ENCODE data around the gene COMT.
"Not testable (repeated sequence)": the region's sequence is repeated elsewhere in the genome, so short reads cannot be mapped to it uniquely, and the experiment has no call there.

The COMT gene

DNA sequence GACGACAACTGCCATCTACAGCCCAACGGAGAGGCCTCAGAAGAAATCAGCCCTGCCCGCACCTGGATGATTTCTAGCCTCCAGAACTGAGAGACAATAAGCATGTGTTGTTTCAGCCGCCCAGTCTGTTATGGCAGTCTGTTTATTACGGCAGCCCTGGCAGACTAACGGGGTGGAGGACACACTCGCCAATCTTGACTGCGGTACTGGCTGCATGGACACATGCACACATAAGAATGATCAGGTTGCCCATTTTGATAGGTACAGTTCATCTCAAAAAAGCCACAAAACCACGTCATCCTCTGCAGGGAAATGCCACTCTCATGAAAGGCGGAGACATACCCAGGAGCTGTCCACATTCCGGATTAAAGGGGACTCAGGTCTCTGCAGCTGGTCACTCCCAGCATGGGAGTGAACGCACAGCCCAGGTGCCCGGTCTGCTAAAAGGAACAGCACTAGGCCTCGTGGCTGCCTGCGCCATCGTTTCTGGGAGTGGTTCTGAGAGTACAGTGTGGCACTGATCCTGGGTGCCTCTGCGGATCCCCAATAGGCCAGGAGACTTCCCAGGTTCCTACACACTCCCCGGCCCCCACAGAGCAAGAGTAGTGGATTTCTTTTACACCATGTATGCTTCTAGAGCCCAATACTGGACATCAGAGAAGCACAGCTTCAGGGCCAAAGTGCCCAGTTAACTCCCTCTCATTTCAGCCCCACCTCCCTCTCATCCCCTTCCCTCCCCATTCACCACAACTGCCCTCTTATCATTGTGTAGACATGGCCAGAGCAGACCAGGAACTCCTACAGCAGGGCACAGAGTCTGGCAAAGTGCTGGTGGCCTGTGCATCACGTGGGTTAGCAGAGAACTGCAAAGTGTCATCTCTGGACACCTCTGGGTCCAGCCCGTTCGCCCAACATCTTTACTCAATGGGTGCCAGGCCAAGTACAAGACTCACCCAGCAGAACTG, 11.7 kb upstream of the COMT start:
- no peak for DNase-seq (ENCODE audit: low spot score)

DNA sequence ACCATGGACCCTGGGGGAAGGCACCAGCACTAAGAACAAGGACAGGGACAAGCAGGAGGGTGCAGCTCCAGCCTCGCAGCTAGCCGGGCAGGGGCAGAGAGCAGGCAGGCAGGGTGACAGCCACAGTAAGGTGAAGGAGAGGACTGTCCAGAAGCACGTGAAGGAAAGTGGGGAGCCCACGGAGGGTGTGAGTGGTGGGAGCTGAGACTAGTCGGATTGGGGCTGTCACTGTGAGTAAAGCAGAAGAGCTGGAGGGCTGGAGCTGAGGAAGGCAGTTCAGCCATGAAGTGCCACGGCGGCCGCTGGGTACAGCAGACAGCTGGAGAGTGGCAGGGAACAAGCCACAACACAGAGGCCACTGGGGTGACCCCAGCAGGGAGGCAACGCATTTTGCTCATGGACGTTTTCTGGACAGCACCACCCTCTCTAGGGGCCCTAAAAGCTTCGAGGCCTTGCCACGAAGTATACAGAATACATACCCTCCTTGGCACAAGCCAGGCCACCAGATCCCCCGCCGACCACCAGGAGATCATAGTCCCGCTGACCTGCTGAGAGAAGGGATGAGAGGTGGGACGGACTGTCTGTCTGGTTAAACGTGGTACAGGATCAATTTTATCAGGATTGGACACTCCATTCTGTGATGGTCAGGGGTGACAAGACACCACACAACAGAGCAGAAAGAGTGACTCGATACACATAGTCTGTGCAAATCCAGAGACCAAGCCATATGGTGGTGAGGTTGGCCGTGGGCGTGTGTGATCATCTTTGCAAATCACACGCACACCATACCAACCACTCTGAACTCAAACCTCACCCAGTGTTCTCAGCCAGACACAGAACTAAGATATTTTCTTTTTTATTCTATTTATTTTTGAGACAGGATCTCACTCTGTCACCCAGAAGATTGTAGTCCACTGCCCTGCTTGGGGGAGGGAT, 10.8 kb upstream of the COMT start:
- DNase-seq (ENCODE audit: low spot score): no peak

DNA sequence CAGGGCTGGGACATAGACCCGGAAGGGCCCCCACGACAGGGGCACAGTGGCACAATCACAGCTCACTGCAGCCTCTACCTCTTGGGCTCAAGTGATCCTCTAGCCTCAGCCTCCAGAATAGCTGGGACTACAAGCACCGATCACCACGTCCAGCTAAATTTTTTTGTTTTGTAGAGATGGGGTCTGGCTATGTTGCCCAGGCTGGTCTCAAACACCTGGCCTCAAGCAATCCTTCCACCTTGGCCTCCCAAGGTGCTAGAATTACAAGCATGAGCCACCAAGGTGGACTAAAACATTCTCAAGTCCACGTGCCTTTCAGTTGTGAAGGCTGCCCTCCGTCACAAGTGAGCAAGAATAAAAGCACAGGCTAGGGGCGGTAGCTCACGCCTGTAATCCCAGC, 10.1 kb upstream of the COMT start:
- no peak for DNase-seq (ENCODE audit: low spot score)

DNA sequence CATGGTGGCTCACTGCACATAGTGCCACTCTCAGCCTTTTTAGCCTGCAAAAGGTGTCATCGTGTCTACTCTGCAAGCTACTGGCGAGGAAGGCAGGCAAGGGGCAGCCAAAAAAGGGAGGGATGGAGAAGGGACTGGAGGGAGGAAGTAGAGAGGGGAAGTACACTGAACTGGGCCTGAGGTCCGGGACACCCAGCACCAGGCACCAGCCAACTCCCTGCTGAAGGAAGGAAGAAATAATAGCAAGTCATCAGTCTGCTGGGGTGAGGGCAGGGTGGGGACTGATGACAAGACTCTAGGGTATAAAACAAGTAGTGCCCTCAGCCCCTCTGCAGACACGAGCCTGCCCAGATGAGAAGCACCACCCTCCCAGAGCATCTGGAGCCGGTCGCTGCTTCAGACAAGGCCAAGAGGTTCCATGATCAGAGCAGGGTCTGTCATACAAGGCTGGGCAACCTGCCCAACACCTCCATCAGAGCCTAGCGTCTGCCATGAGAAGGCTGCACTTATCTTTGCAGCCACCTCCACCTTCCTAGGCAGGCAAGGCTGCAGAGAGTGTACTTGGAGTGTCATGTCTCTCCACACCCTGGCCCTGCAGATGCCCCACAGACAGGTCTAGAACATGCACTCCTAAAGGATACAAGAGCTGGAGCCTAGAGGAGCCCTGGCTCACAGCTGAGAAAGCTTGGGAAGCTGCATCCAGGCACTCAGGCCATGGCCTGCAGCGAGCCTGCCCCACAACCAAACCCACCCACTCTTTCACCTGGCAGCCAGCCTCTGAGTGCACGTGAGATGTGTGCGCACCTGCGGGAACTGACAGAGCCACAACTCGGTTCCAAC, 9.0 kb upstream of the COMT start:
- DNase-seq (ENCODE audit: low spot score): no peak

- no peak for DNase-seq (ENCODE audit: low spot score)
These were observed 8.0 kb upstream of the COMT start for GRCh38 chr22:19933341-19934241.

DNA sequence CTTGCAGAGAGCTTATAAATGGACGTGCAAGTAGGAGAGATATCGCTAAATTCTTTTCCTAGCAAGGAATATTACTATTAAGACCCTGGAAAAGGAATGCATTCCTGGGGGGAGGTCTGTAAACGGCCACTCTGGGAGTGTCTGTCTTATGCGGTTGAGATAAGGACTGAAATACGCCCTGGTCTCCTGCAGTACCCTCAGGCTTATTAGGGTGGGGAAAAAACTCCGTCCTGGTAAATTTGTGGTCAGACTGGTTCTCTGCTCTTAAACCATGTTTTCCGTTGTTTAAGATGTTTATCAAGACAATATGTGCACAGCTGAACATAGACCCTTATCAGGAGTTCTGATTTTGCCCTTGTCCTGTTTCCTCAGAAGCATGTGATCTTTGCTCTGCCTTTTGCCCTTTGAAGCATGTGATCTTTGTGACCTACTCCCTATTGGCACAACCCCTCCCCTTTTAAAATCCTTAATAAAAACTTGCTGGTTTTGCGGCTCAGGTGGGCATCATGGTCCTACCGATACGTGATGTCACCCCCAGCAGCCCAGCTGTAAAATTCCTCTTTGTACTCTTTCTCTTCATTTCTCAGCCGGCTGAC, 6.4 kb upstream of the COMT start:
- DNase-seq (ENCODE audit: low spot score): not testable (repeated sequence)

GRCh38 chr22:19936513-19936912, 5.1 kb upstream of the COMT start:
- DNase-seq (ENCODE audit: low spot score): no peak

- DNase-seq (ENCODE audit: low spot score): no peak
These were observed 3.7 kb upstream of the COMT start for GRCh38 chr22:19937616-19938473.

GRCh38 chr22:19940536-19941364, 822 bp upstream of the COMT start:
- no peak for DNase-seq (ENCODE audit: low spot score)

- no peak for DNase-seq (ENCODE audit: low spot score)
These were observed 847 bp downstream of the COMT start for GRCh38 chr22:19942157-19943081.

DNA sequence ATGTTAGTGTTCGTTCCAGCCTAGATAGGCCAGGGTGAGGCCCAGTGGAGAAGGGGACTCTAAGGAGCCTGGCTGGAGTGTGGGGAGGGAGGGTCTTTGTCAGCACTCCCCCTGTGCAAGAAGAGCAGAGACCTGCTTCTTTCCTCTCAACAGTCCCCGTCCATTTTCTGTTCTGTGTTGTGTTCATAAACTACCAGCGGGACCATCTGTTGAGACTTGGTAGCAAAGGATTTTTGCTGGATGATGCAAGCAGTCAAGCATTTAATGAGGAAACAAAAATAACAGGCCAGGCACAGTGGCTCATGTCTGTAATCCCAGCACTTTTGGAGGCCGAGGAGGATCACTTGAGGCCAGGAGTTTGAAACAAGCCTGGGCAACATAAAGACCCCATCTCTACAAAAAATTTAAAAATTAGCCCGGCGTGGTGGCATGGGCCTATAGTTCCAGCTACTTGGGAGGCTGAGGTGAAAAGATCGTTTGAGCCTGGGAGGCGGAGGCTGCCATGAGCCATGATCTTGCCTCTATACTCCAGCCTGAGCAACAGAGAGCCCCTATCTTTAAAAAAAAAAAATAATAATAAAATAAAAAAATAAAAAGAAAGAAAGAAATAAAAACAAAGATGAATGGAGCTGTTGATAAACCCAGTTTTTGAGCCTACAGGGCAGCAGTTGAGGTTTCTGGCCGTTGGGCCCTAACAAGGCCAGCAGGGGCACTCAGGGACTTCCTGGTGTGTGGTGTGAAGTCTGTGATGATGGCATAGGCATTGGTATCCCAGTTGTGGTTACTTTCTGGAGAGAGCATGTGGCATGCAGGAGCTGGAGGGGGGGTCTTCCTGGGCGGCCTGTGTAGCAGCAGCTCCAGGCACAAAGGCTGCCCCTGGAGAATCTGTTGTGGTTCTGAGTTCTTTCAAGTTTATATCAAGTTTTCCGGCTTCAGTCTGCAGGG, 1.8 kb downstream of the COMT start:
- no peak for DNase-seq (ENCODE audit: low spot score)

DNA sequence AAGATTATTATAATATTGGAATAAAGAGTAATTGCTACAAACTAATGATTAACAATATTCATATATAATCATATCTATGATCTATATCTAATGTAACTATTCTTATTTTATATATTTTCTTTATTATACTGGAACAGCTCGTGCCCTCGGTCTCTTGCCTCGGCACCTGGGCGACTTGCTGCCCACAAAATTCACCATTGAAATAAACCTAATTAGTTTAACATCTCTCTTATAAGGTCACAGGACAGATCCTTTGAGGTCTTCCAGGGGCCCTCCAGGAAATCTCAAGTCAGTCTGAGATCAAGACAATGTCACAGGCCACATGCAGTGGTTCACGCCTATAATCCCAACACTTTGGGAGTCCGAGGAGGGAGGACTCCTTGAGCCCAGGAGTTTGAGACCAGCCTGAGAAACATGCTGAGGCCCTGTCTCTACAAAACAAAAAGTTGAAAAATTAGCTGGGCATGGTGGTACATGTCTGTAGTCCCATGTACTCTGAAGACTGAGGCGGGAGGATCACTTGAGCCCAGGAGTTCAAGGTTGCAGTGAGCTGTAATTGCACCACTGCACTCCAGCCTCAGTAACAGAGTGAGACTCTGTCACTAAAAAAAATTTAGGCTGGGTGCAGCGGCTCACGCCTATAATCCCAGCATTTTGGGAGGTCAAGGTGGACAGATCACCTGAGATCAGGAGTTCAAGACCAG, 6.6 kb downstream of the COMT start:
- no peak for DNase-seq (ENCODE audit: low spot score)

- DNase-seq (ENCODE audit: low spot score): no peak
These were observed 9.8 kb downstream of the COMT start for GRCh38 chr22:19951346-19951745.

DNA sequence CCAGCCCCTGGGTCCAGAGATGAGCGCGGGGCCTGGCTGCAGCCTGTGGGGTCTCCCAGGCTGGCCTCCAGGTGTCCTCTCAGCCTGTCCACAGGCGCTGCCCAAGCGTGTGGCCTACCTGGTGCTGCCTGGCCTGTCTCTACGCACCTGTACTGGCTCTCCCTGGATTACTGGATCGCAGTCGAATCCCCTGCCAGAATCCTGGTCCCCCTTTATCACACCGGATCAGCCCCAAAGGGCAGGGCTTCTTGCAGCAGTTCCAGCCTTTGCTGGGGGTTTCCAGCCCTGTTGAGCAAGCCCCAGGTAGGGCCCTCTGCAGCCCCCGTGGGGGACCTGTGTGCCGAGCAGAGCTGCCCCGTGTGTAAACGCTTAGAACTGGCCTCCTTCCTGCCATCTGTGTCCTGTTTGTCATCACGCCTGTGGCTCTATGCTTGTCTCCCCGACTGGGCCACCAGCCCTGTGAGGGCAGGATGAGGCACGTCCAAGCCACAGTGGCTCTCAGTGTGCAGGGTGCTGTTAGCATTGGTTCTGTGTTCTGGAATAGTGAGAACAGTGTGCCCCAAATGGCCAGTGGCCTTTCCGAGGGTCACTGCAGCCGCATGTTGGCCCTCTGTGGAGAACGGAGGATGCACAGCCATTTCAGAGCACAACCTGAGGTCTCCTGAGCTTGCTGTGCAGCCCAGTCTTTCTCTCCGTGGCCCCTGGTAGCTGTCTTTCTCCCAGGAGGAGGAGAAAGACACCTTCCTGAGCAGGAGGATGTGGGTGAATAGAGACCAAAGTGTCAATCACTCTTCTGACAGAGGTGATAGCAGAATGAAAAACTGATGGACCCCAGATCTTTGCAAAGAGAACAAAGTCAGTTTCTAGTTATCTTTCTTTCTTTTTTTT, 13.9 kb downstream of the COMT start:
- no peak for DNase-seq (ENCODE audit: low spot score)

GRCh38 chr22:19957445-19957844, 15.9 kb downstream of the COMT start:
- DNase-seq (ENCODE audit: low spot score): no peak
